LNCaP clone FGC (cell line): ENCODE measurements around the gene SECISBP2L.
A peak's percentile ranks its signal among the peaks of the same experiment; 100 is the strongest.

Experiments used
- DNase-seq: peaks from one replicate; pipeline ENCODE4 v3.0.0-alpha.2; 2011; ENCODE audit warnings: low read depth
- H3K4me3 ChIP-seq: 2 replicates; pipeline ENCODE4 v1.5.1; 2011; ENCODE audit warnings: mild to moderate bottlenecking, low read depth, low read length, control low read depth
- CTCF ChIP-seq: IDR thresholded peaks from 2 replicates; pipeline ENCODE4 v1.5.1; 2012; ENCODE audit warnings: mild to moderate bottlenecking; ENCODE audit not compliant: control insufficient read depth, insufficient read depth; ENCODE audit errors: extremely low read depth

SECISBP2L gene

GRCh38 chr15:49040151-49040550 lies 6.1 kb downstream of the SECISBP2L start:
- no peak for TF ChIP-seq CTCF
- no peak for DNase-seq
- H3K4me3 ChIP-seq, result no peak overlapping the region

- no peak for TF ChIP-seq CTCF
- peak; percentile 49 for DNase-seq
- H3K4me3 ChIP-seq, result no peak overlapping the region
These were observed 7.9 kb downstream of the SECISBP2L start for GRCh38 chr15:49038382-49038781.

- no peak for TF ChIP-seq CTCF
- no peak for DNase-seq
- H3K4me3 ChIP-seq, result no peak overlapping the region
These were observed 8.7 kb downstream of the SECISBP2L start for GRCh38 chr15:49037546-49037940.

GRCh38 chr15:49036650-49037545 lies 9.3 kb downstream of the SECISBP2L start:
- no peak for TF ChIP-seq CTCF
- H3K4me3 ChIP-seq, result no peak overlapping the region
- no peak for DNase-seq

GRCh38 chr15:49035825-49036224 lies 10.4 kb downstream of the SECISBP2L start:
- TF ChIP-seq CTCF, result no peak
- no peak overlapping the region for H3K4me3 ChIP-seq
- DNase-seq, result no peak

GRCh38 chr15:49032601-49033145 lies 13.6 kb downstream of the SECISBP2L start:
- no peak overlapping the region for H3K4me3 ChIP-seq
- TF ChIP-seq CTCF, result no peak
- DNase-seq, result no peak
